NCI-H187 treated with DMSO at 0.1 percent for 48 hours (cell line): ENCODE results near the gene NEGR1.

Source experiments
- DNase-seq: peaks from one replicate; lab custom pipeline; 2025; lab: John Stamatoyannopoulos, UW

The NEGR1 gene

DNA sequence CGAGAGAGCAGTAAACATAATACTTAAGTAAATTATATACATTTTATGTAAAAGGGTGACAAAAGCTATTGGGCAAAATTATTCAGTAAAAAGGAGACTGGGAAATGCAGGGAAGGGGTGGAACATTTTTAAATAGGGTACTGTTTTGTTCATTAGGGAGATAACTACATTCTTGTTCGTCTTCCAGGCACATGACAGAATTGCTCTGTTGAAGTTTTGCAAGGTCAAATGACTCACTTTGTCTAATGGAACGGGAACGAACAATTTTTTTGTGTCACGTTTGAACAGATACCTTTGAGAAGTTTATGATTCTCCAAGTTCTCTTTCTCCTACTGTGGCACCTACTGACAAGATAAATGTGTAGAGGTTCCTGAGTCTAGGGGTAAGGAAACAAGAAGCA, 819.2 kb downstream of the NEGR1 start:
- no peak for DNase-seq

DNA sequence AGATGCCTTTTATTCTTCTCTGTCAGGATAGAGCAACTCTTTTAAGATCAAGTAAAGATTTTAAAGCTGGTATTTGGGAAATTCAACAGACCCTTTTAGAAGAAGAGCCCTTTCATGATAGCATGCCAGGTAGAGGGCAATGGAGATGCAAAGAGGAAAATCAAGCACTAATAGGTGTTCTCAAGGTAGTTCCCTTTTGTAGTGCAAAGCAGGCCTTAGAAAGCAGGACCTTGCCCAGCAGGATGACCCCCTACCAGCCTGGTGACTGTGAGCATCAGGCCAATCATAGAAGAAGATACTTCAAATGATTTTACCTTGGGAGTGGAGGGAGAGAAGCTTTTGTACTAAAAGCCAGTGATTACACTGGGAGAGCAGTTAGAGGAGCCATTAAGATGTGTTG, 820.1 kb downstream of the NEGR1 start:
- no peak for DNase-seq

DNA sequence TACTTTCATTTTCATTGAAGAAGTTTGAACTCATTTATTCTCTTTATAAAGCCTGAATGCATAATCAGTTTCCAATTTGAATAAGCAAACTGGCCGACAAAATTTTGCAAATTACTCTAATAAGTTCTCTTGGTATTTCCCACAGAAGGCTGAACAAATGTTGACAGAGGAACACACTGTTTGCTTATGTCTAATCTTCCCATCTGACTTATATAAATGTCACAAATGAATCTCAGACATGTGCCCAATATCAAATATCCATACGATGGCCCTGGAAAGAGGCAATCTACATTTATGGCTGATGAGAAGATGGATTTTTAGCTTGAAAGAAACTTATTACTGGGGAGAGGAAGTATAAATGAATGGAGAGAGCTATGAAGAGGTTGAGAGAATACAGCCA, 820.9 kb downstream of the NEGR1 start:
- DNase-seq, result no peak

GRCh38 chr1:71448444-71448843, 833.9 kb downstream of the NEGR1 start:
- DNase-seq, result no peak

- no peak for DNase-seq
Observed at GRCh38 chr1:71438626-71439025, 843.7 kb downstream of the NEGR1 start.

DNA sequence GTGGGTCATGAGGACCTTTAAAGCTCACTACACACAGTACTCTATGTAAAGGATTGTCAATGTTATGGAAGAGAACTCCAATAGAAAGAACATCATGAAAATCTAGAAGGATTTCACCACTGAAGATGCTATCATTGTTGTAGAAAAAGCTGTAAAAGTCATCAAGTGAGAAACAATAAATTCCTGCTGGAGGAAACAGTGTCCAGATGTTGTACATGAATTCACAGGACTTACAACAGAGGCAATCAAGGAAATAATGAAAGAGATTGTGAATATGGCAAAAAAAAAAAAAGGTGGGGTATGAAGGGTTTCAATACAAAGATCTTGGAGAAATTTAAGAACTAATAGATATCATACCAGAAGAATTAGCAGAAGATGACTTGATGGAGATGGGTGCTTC, 846.4 kb downstream of the NEGR1 start:
- DNase-seq, result no peak

GRCh38 chr1:71434240-71434639, 848.1 kb downstream of the NEGR1 start:
- DNase-seq, result no peak

DNA sequence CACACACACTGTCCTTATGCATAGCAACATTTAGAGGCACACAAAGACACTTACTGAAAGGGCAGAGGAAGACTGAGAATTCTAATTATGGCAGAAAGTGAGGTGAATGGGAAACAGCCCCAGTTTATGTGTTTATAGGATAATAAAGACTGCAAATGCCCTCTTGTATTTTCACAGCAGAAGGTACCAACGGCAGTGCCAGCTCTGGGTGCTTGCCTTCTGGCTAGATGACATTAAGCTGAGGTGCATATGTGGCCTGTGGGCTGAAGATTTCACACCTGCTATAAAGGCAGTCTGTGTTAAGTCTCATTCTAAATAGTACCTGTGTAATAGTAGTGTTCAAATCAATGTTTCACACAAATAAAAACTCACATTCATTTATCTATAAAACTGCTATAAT, 854.3 kb downstream of the NEGR1 start:
- no peak for DNase-seq

GRCh38 chr1:71427066-71427465, 855.3 kb downstream of the NEGR1 start:
- DNase-seq, result no peak

DNA sequence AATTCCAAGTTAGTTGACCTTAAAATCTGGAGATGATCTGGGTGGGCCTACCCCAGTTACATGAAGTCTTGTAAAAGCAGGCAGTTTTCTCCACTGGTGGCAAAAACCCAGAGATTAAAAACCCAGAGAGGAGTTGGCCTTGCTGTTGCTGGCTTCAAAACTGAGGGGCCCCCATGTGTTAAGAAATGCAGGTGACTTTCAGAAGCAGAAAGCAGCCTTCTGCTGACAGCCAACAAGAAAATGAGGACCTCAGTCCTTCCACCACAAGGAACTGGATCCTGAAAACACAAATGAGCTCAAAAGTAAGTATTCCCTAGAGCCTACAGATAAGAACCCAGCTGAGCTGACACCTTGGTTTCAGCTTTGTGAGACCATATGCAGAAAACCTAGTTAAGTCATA, 857.8 kb downstream of the NEGR1 start:
- no peak for DNase-seq

DNA sequence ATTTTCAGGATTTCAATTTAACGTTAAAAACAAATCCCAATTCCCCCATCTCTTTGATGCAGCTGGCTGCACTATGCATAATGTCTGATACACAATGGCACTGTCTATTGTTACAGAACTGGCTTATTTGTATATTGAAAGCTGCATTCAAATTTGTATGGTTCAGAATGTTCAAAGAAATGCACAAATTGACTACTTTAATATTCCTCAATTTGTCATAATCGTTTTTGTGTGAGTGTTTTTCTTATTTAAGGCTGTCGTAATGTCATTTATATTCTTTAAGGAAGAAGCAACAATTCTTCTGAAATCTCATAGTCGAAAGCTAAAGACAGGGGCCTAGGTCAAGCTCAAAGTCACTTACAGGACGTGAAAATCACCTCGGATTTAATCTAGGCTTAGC, 860.1 kb downstream of the NEGR1 start:
- DNase-seq, result no peak

DNA sequence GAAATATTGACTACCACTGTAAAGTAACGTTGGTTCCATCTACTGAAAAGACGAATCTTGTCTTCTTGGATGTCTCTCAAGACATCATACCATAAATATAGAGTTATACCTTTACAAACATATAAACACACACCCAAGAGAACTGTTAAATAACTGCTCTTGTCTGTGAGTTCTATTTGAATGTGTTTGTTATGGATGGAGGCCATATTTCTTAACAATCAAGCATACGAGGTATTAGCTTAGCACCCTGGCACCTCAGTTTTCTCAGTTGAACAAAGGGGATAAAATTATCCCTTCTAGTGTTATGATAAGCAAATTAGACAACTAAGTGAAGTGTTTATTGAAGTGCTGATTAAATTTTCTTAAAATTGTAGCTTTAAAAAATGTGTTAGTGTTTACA, 864.9 kb downstream of the NEGR1 start:
- DNase-seq, result no peak

DNA sequence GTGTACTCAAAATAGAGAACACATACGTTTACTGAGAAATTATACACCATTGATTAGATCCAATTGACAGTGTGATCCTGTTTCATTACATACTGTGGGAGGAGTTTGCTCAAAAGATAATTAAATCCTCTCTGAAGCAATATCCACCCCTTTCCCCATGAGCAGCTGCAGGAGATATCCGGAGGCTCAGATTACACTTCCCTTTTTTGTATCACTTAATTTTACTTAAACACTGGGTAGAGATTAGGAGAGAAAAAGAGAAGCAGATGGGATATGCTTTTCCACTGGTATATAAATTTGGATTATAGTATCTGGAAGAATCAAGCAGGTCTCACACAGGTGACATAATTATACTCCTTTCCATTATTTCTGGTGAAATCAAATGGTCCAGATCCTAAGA, 868.2 kb downstream of the NEGR1 start:
- no peak for DNase-seq

DNA sequence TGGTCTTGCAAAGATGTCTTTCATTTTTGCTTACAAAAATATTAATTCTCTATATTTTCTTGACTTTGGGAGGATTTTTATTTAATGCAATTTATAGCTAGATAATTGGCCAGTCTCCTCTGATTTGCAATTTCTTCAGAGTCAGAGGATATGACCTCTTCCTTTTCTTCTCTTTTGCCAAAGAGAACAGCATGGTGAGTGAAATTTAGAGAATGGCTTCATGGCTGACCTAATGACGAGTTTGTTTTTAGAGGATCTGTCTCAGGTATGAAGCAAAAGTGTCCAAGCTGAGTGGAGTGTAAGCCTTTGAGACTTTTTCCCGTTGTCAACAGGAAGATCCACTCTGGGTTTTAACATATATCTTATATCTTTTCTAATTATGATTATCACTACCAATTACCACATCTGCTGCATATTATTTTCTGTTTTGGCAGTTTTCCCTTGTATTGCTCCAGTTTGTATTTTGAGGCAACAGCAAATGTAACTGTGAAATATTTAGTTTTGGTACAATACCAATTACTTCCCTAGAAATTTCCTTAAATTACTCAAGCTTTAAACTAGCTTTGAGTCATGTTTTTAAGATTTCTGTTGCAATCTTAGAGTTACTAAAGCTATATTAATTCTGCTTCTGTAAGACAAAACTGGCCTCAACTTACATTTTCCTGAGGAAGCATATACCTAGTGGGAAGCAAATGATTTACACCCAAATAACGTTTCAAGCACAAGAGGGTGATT, 868.7 kb downstream of the NEGR1 start:
- DNase-seq, result no peak

GRCh38 chr1:71400050-71400449, 882.3 kb downstream of the NEGR1 start:
- no peak for DNase-seq

DNA sequence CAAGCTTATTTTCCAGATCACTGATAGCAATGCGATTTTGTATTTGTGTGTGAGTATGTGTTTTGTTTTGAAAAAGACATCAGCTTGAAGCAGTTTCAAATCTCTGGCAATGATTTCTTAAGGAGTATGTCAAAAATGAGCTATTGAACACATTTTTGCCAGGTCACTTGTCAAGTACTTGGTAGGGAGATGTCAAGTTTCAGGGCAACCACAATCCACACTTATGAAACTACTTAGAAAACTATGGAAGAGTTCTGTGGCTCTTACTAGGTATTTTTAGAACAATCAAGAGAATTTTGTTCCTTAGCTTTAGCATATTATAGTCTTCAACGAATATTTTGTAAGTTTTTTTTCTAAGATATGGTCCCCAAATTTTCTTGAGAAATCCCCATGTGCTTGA, 882.7 kb downstream of the NEGR1 start:
- DNase-seq, result no peak

GRCh38 chr1:71393301-71393700, 889.0 kb downstream of the NEGR1 start:
- no peak for DNase-seq

- no peak for DNase-seq
Observed at GRCh38 chr1:71390518-71390917, 891.8 kb downstream of the NEGR1 start.

DNA sequence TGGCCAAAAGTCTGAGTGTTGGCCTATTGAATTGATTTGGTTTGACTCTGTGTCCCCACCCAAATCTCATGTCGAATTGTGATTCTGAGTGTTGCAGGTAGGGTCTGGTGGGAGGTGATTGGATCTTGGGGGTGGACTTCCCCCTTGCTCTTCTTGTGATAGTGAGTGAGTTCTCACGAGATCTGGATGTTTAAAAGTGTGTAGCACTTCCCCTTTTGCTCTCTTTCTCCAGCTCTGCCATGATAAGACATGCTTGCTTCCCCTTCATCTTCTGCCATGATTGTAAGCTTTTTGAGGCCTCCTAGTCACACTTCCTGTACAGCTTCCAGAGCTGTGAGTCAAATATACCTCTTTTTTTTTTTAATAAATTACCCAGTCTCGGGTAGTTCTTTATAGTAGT, 904.5 kb downstream of the NEGR1 start:
- no peak for DNase-seq

- no peak for DNase-seq
Observed at GRCh38 chr1:71372496-71372895, 909.8 kb downstream of the NEGR1 start.

GRCh38 chr1:71371581-71371980, 910.8 kb downstream of the NEGR1 start:
- DNase-seq, result no peak

DNA sequence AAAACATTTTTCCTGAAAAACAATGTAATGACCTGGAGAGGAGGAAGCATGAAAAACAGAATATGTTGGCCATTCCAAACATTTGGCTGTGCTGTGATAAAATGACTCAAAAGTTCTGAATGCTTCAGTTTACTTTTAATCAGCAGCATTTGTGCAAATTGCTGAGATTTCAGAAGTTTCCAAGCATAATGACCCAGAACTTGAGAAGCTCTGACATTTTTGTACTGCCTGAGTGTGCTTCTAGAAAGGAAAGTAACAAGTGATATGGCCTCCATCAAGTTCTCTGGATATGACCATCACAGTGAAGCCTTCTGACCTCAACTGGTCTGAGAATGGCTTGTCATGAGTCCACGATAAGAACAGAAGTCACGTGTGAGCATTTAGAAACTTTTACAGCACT, 918.1 kb downstream of the NEGR1 start:
- DNase-seq, result no peak

- DNase-seq, result no peak
Observed at GRCh38 chr1:71362691-71363090, 919.6 kb downstream of the NEGR1 start.

DNA sequence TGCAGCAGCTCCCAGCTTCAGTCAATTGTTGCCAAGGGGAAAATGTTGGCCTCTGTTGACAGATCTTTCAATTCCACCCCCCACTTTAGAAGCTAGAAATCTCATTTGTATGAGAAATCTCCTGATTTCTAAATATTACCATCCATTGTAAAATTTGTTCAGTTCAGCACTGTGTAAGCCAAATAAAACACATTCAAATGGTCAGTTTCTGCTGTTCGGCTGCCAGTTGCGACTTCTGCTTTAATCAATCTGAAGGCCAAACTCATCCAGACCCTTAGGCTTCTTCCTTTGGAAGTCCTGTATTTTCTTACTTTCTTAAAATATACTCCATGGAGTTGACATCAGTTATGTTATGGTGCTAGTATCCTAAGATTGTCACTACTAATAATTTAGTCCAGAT, 920.3 kb downstream of the NEGR1 start:
- no peak for DNase-seq

DNA sequence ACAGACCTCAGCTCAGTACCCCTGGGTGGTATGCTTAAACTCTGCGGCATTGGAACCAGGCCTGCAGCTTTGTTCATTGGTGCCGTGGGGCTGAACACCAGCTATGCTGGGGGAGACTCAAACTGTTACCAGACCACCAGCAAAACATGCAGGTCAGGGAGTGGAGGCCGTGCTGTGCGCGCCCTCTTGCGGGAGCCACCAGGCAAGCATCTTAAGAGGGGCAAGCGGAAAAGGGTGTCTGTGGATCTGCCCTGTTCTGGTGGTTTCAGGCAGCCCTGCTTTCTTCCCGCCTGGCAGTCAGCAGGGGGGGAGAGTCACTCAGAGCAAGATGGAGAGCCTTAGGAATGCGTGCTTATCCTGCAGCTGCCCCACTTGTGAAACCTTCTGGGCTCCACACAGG, 924.6 kb downstream of the NEGR1 start:
- no peak for DNase-seq
